Spleen (tissue), 11 donors: ENCODE results near the gene MAP3K7CL. TPM values are rescaled to one million over a fixed set of nuclear protein-coding genes. Genes with fewer than 3 reads are reported as not detected.

ENCODE experiments used
- DNase-seq: peaks from one replicate; pipeline ENCODE4 v3.0.0-alpha.2; 2020
- H3K27ac ChIP-seq, 8 donors: fragments of 200-600 bp; sonication (generic) in 7 of 8; 1 replicate in 4 of 8; 2 replicates in 4 of 8; pipeline versions ENCODE4 v1.5.0 to v1.8.0; 2016 to 2021; ENCODE audit warnings: inconsistent platforms in 4 of 8, mild to moderate bottlenecking in 4 of 8, moderate library complexity in 1 of 8
- H3K27me3 ChIP-seq, 7 donors: fragments of 200-600 bp; sonication (generic) in 6 of 7; replicated peaks in 1 of 7; 1 replicate in 4 of 7; 2 replicates in 3 of 7; pipeline versions ENCODE4 v1.5.0 to v1.8.0; 2016 to 2021; ENCODE audit warnings: inconsistent platforms in 3 of 7, mild to moderate bottlenecking in 1 of 7
- H3K36me3 ChIP-seq, 6 donors: fragments of 200-600 bp; sonication (generic) in 5 of 6; 1 replicate in 4 of 6; 2 replicates in 2 of 6; pipeline versions ENCODE4 v1.5.0 to v1.8.0; 2016 to 2021; ENCODE audit warnings: inconsistent platforms in 2 of 6
- H3K4me1 ChIP-seq, 6 donors: fragments of 200-600 bp; sonication (generic) in 5 of 6; 1 replicate in 3 of 6; 2 replicates in 3 of 6; pipeline versions ENCODE4 v1.5.0 to v1.8.0; 2016 to 2021; ENCODE audit warnings: inconsistent platforms in 3 of 6
- H3K4me3 ChIP-seq, 8 donors: fragments of 200-600 bp; sonication (generic) in 7 of 8; 1 replicate in 4 of 8; 2 replicates in 4 of 8; pipeline versions ENCODE4 v1.5.0 to v1.8.0; 2016 to 2021; ENCODE audit warnings: inconsistent platforms in 4 of 8, mild to moderate bottlenecking in 4 of 8, moderate library complexity in 2 of 8
- H3K9me3 ChIP-seq, 8 donors: fragments of 200-600 bp; sonication (generic) in 7 of 8; 1 replicate in 4 of 8; 2 replicates in 4 of 8; pipeline versions ENCODE4 v1.5.0 to v1.8.0; 2016 to 2021; ENCODE audit warnings: inconsistent platforms in 4 of 8
- POLR2A ChIP-seq, 3 donors: fragments of 450-650 bp; IDR thresholded peaks; one replicate each; pipeline ENCODE4 v1.5.1; 2017; ENCODE audit warnings: antibody characterized with exemption in 3 of 3, mild to moderate bottlenecking in 1 of 3
- POLR2AphosphoS5 ChIP-seq, 3 donors: sonication (generic); formaldehyde crosslinking; IDR thresholded peaks; one replicate each; pipeline ENCODE4 v1.5.1; 2017; ENCODE audit warnings: antibody characterized with exemption in 3 of 3
- WGBS, 5 donors: extraction: QIAGEN DNeasy Blood & Tissue Kit in 3 of 5; methylation state at CpG; one replicate each; pipeline versions ENCODE4 v1.1.5 to v1.1.7; 2013 to 2018; 5-methylcytosine and 5-hydroxymethylcytosine counted together
- intact Hi-C: fragments of 100-400 bp; cut with DNase I; formaldehyde crosslinking; loops from one replicate; pipeline ENCODE4 v1.15.0; 2023; ENCODE audit warnings: low total_unique reads
- polyA plus RNA-seq, 3 donors: library from polyadenylated mRNA; stranded (reverse); fragments of 200-250 nt; gene quantifications; one replicate each; pipeline ENCODE4 v1.2.1, GENCODE V29; 2013
- total RNA-seq, 7 donors: library from RNA; depleted of rRNA in 3 of 7; stranded (reverse); fragments of >200 nt in 3 of 7; fragmentation: NEBNext Ultra II Directional in 4 of 7; extraction: Animal tissue kit (Norgen Biotek cat#: 25700) in 4 of 7; gene quantifications; one replicate each; pipeline versions ENCODE4 v1.1.0 to v1.2.1, GENCODE V29; 2016 to 2021
- TF ChIP-seq, protein P1 (sequence below), 11 experiments: fragments of 200-600 bp in 7 of 11; fragments of 450-650 bp in 4 of 11; sonication (generic) in 4 of 11; IDR thresholded peaks in 8 of 11; conservative IDR thresholded peaks in 3 of 11; 1 replicate in 7 of 11; 2 replicates in 4 of 11; pipeline versions ENCODE4 v1.4.0 to v1.8.0; 2016 to 2021; ENCODE audit warnings: antibody characterized with exemption in 11 of 11, inconsistent platforms in 4 of 11, mild to moderate bottlenecking in 1 of 11
- donor health status: healthy with polysubstance abuse.
- donor health status: DM: no; HTN: no; CAD: no; lungs with moderate emphysema.
- donor health status: DM: no; HTN: no; CAD: no.
- donor health status: Bipolar disorder and iron deficiency.
- donor health status: healthy.
- donor health status: DM: no; HTN: no; CAD: no.
- donor health status: DM: yes; HTN: yes; CAD: no.

MAP3K7CL gene
- total and polyA plus RNA-seq, 10 donors: 6.9 to 24.3 (median 12.4) TPM

- Histone ChIP-seq H3K9me3 (no peaks in the 10 kb centered on the region), H3K4me3 (no peak overlapping the region), H3K4me1 (peaks cover 0 to 46% (median 20%) of the 10 kb centered on the region in 6 donors), H3K27me3 (no peaks in the 10 kb centered on the region), H3K27ac (no peak overlapping the region), H3K36me3 (no peaks in the 10 kb centered on the region)
- TF ChIP-seq POLR2AphosphoS5 (IDR thresholded peaks at IDR 0.05): no peak
- TF ChIP-seq POLR2A (IDR thresholded peaks at IDR 0.05): no peak
- TF ChIP-seq, protein P1, sequence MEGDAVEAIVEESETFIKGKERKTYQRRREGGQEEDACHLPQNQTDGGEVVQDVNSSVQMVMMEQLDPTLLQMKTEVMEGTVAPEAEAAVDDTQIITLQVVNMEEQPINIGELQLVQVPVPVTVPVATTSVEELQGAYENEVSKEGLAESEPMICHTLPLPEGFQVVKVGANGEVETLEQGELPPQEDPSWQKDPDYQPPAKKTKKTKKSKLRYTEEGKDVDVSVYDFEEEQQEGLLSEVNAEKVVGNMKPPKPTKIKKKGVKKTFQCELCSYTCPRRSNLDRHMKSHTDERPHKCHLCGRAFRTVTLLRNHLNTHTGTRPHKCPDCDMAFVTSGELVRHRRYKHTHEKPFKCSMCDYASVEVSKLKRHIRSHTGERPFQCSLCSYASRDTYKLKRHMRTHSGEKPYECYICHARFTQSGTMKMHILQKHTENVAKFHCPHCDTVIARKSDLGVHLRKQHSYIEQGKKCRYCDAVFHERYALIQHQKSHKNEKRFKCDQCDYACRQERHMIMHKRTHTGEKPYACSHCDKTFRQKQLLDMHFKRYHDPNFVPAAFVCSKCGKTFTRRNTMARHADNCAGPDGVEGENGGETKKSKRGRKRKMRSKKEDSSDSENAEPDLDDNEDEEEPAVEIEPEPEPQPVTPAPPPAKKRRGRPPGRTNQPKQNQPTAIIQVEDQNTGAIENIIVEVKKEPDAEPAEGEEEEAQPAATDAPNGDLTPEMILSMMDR (IDR thresholded peaks at IDR 0.05 in 8 of 11, conservative IDR thresholded peaks at IDR 0.05 in 3 of 11): no peak
- intact Hi-C loops: loop anchor here (5.0 kb wide), 1 partner anchor 203 kb away; no protein-coding TSS in a partner anchor
- WGBS, 5 donors: 41 to 77% (median 60%) methylated on average over 3 of the region's 3 CpGs
- DNase-seq: no peak
Measured at GRCh38 chr21:29168891-29169315, 38.5 kb downstream of the MAP3K7CL start.

DNA sequence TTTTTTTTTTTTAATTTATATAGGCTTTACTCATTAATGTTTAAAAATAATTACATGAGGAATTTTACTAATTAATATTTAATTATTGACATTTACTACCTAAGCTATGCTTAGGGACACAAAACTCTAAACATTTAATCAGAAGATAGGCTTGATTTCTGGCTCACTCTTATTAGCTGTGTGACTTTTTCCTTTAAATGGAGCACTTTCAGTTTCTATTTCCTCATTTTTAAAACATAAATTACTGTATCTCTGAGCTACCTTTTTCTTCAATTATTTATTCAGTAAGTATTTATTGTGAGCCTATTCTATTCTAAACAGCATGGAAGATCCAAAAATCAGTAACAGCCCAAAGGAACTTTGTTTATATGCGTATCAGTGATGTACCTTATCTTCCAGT is 40.5 kb downstream of the MAP3K7CL start:
- Histone ChIP-seq H3K27ac (peak overlapping the region in 3 of 8 donors; percentile 26 to 64 (median 26)), H3K4me3 (no peak overlapping the region), H3K9me3 (no peaks in the 10 kb centered on the region)

GRCh38 chr21:29172282-29172681 is 41.8 kb downstream of the MAP3K7CL start:
- Histone ChIP-seq H3K27ac (no peak overlapping the region), H3K4me3 (no peak overlapping the region)
- 52 to 84% (median 67%) methylated on average over 1 of the region's 1 CpG for WGBS, 5 donors

More for the DNA sequence above, 40.5 kb downstream of the MAP3K7CL start:
- H3K36me3 ChIP-seq: no peaks in the 10 kb centered on the region
- TF ChIP-seq, protein P1 (IDR thresholded peaks at IDR 0.05 in 8 of 11, conservative IDR thresholded peaks at IDR 0.05 in 3 of 11): no peak
- no peak for TF ChIP-seq POLR2A (IDR thresholded peaks at IDR 0.05)
- TF ChIP-seq POLR2AphosphoS5 (IDR thresholded peaks at IDR 0.05): no peak
- no peak for DNase-seq
- peaks cover 0 to 44% (median 16%) of the 10 kb centered on the region in 6 donors for H3K4me1 ChIP-seq
- no peaks in the 10 kb centered on the region for H3K27me3 ChIP-seq
- intact Hi-C loops: loop anchor here (10.0 kb wide), 1 partner anchor 124 kb away; the partner anchor contains the start of gene BACH1
- WGBS, 5 donors: 90 to 97% (median 92%) methylated on average over 1 of the region's 1 CpG

DNA sequence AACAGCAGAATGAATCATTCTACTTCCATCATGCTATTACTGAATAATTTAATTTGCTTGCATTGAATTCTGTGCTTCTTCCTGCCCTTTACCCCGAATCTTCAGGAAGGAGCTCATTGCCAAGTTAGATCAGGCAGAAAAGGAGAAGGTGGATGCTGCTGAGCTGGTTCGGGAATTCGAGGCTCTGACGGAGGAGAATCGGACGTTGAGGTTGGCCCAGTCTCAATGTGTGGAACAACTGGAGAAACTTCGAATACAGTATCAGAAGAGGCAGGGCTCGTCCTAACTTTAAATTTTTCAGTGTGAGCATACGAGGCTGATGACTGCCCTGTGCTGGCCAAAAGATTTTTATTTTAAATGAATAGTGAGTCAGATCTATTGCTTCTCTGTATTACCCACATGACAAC is 44.2 kb downstream of the MAP3K7CL start:
- no peak overlapping the region for H3K4me3 ChIP-seq
- H3K4me1 ChIP-seq: peaks cover 0 to 38% (median 18%) of the 10 kb centered on the region in 6 donors
- no peak overlapping the region for H3K27ac ChIP-seq
- intact Hi-C loops: loop anchor here (10.0 kb wide), 1 partner anchor 120 kb away; the partner anchor contains the start of gene BACH1
- no peaks in the 10 kb centered on the region for H3K36me3 ChIP-seq
- WGBS, 5 donors: 82 to 90% (median 87%) methylated on average over 9 of the region's 9 CpGs
- no peaks in the 10 kb centered on the region for H3K9me3 ChIP-seq
- TF ChIP-seq, protein P1 (IDR thresholded peaks at IDR 0.05 in 8 of 11, conservative IDR thresholded peaks at IDR 0.05 in 3 of 11): no peak
- TF ChIP-seq POLR2A (IDR thresholded peaks at IDR 0.05): no peak
- TF ChIP-seq POLR2AphosphoS5 (IDR thresholded peaks at IDR 0.05): no peak
- no peaks in the 10 kb centered on the region for H3K27me3 ChIP-seq
- DNase-seq: no peak

More at GRCh38 chr21:29172282-29172681, 41.8 kb downstream of the MAP3K7CL start:
- Histone ChIP-seq H3K36me3 (no peaks in the 10 kb centered on the region), H3K9me3 (no peaks in the 10 kb centered on the region), H3K4me1 (peaks cover 0 to 46% (median 18%) of the 10 kb centered on the region in 6 donors), H3K27me3 (no peaks in the 10 kb centered on the region)
- DNase-seq: no peak
- TF ChIP-seq, protein P1 (IDR thresholded peaks at IDR 0.05 in 8 of 11, conservative IDR thresholded peaks at IDR 0.05 in 3 of 11): no peak
- no peak for TF ChIP-seq POLR2AphosphoS5 (IDR thresholded peaks at IDR 0.05)
- TF ChIP-seq POLR2A (IDR thresholded peaks at IDR 0.05): no peak
- intact Hi-C loops: loop anchor here (10.0 kb wide), 1 partner anchor 123 kb away; the partner anchor contains the start of gene BACH1
